Erythroblast (primary cell): ENCODE measurements around the gene CTNNA3.

Experiments used
- GATA1 ChIP-seq: IDR thresholded peaks from 2 replicates; pipeline ENCODE4 v1.6.1; 2011; ENCODE audit warnings: low read depth, mild to moderate bottlenecking, control low read depth, low read length, moderate library complexity
- POLR2A ChIP-seq: IDR thresholded peaks from 2 replicates; pipeline ENCODE4 v1.6.1; 2011; ENCODE audit warnings: mild to moderate bottlenecking, low read length

GRCh38 chr10:66258693-66259092, 1437.3 kb downstream of the CTNNA3 start:
- TF ChIP-seq POLR2A (no peak), GATA1 (no peak)
